ENCODE measurements around the gene HSPA12B. TPM values are rescaled to one million over a fixed set of nuclear protein-coding genes. Genes with fewer than 3 reads are reported as not detected.

The HSPA12B gene
- total RNA-seq, 1 experiment from 2014 or later: 0.21 TPM

- H3K36me3 ChIP-seq (ENCODE audit: control insufficient read depth, insufficient read depth, low read length): no peaks in the 10 kb centered on the region; the same call in 1 of the 2 replicates
- no peak overlapping the region for H3K27ac ChIP-seq (ENCODE audit: low read length)
- TF ChIP-seq REST (IDR thresholded peaks at IDR 0.05; ENCODE audit: insufficient read depth in 1 of 2, low read depth in 2 of 2, low read length in 1 of 2) (no peak), TCF7L2 (IDR thresholded peaks at IDR 0.05; ENCODE audit: low read depth, low read length) (no peak), SIN3A (IDR thresholded peaks at IDR 0.05; ENCODE audit: borderline replicate concordance, insufficient read depth, low read depth, low read length) (no peak), POLR2AphosphoS5 (IDR thresholded peaks at IDR 0.05; ENCODE audit: low read depth, low read length) (no peak), CTCF (IDR thresholded peaks at IDR 0.05) (no peak)
- intact Hi-C loops (cut with micrococcal nuclease; ENCODE audit: unreplicated experiment) (no loop called here), in situ Hi-C loops (cut with HindIII; ENCODE audit: low pct_unique_long_range_greater_than_20kb, low sequenced_read_pairs) (no loop called here)
- BruUV-seq (replicated peaks): no TSS peak
- no peaks in the 10 kb centered on the region for H3K27me3 ChIP-seq (ENCODE audit: control insufficient read depth, insufficient read depth, low read length)
- H3K4me1 ChIP-seq (ENCODE audit: control insufficient read depth, insufficient read depth, low read length): peaks cover 12% of the 10 kb centered on the region
- ATAC-seq: no peak
- H3K4me3 ChIP-seq (ENCODE audit: low read depth in 2 of 2, low read length in 2 of 2): no peak overlapping the region
- CTCF ChIA-PET: no interaction called here
- no peak for DNase-seq (ENCODE audit: low read depth, low spot score)
- H3K9me3 ChIP-seq (ENCODE audit: control insufficient read depth, insufficient read depth, low read depth, low read length): no peaks in the 10 kb centered on the region
- POLR2A ChIA-PET: no interaction called here
These were observed 31.5 kb downstream of the HSPA12B start for GRCh38 chr20:3763671-3764601.

- POLR2A ChIA-PET: no interaction called here
- no peak overlapping the region for H3K4me3 ChIP-seq (ENCODE audit: low read depth in 2 of 2, low read length in 2 of 2)
- no peaks in the 10 kb centered on the region for H3K9me3 ChIP-seq (ENCODE audit: control insufficient read depth, insufficient read depth, low read depth, low read length)
- H3K4me1 ChIP-seq (ENCODE audit: control insufficient read depth, insufficient read depth, low read length): peaks cover 15% of the 10 kb centered on the region
- BruUV-seq (replicated peaks): no TSS peak
- H3K27me3 ChIP-seq (ENCODE audit: control insufficient read depth, insufficient read depth, low read length): no peaks in the 10 kb centered on the region
- DNase-seq (ENCODE audit: low read depth, low spot score) (no peak), ATAC-seq (no peak)
- intact Hi-C loops (cut with micrococcal nuclease; ENCODE audit: unreplicated experiment) (loop anchor here (5.0 kb wide), 1 partner anchor 87 kb away; no protein-coding TSS in a partner anchor), in situ Hi-C loops (cut with HindIII; ENCODE audit: low pct_unique_long_range_greater_than_20kb, low sequenced_read_pairs) (no loop called here)
- no peaks in the 10 kb centered on the region; the same call in 1 of the 2 replicates for H3K36me3 ChIP-seq (ENCODE audit: control insufficient read depth, insufficient read depth, low read length)
- CTCF ChIA-PET: no interaction called here
- TF ChIP-seq TCF7L2 (IDR thresholded peaks at IDR 0.05; ENCODE audit: low read depth, low read length) (no peak), SIN3A (IDR thresholded peaks at IDR 0.05; ENCODE audit: borderline replicate concordance, insufficient read depth, low read depth, low read length) (no peak), REST (IDR thresholded peaks at IDR 0.05; ENCODE audit: insufficient read depth in 1 of 2, low read depth in 2 of 2, low read length in 1 of 2) (no peak), CTCF (IDR thresholded peaks at IDR 0.05) (no peak), POLR2AphosphoS5 (IDR thresholded peaks at IDR 0.05; ENCODE audit: low read depth, low read length) (no peak)
- no peak overlapping the region for H3K27ac ChIP-seq (ENCODE audit: low read length)
These were observed 32.2 kb downstream of the HSPA12B start for GRCh38 chr20:3764659-3765058.
